Measurements from ENCODE around the gene PUM1. TPM values are rescaled to one million over a fixed set of nuclear protein-coding genes. Genes with fewer than 3 reads are reported as not detected.

Gene PUM1
- total and polyA plus RNA-seq, 4 donors, result 18.1 to 49.2 (median 30.2) TPM

GRCh38 chr1:30929135-30929889 lies 136.2 kb downstream of the PUM1 start:
- Histone ChIP-seq H3K27me3 (ENCODE audit: control insufficient read depth in 4 of 4, insufficient read depth in 4 of 4, low read length in 3 of 4) (no peaks in the 10 kb centered on the region), H3K36me3 (ENCODE audit: control insufficient read depth in 4 of 4, insufficient read depth in 3 of 4, low read depth in 1 of 4, low read length in 3 of 4) (peaks cover 0 to 16% (median 11%) of the 10 kb centered on the region in 4 donors)
- DNase-seq (ENCODE audit: low spot score), result no peak

GRCh38 chr1:30928789-30929134 lies 136.8 kb downstream of the PUM1 start:
- H3K36me3 ChIP-seq (ENCODE audit: control insufficient read depth in 4 of 4, insufficient read depth in 3 of 4, low read depth in 1 of 4, low read length in 3 of 4), result peaks cover 0 to 10% (median 9%) of the 10 kb centered on the region in 4 donors
- TF ChIP-seq YY1 (IDR thresholded peaks at IDR 0.05) (no peak), HNF4G (IDR thresholded peaks at IDR 0.05) (no peak), MAX (IDR thresholded peaks at IDR 0.05) (no peak), RAD21 (IDR thresholded peaks at IDR 0.05) (no peak), ATF3 (IDR thresholded peaks at IDR 0.05) (no peak), FOXA2 (IDR thresholded peaks at IDR 0.05) (no peak)
- H3K27ac ChIP-seq (ENCODE audit: low read depth in 1 of 2, low read length in 2 of 2), result no peak overlapping the region
- no peak for DNase-seq (ENCODE audit: low spot score)
- peaks cover 0 to 3% (median 0%) of the 10 kb centered on the region in 4 donors for H3K4me1 ChIP-seq (ENCODE audit: control insufficient read depth in 4 of 4, insufficient read depth in 4 of 4, low read length in 3 of 4)
- no peaks in the 10 kb centered on the region for H3K27me3 ChIP-seq (ENCODE audit: control insufficient read depth in 4 of 4, insufficient read depth in 4 of 4, low read length in 3 of 4)
- no peaks in the 10 kb centered on the region for H3K9me3 ChIP-seq (ENCODE audit: control insufficient read depth in 4 of 4, low read length in 3 of 4)
- WGBS, result 63% methylated on average over 2 of the region's 2 CpGs
- no peak overlapping the region for H3K9ac ChIP-seq (ENCODE audit: low read depth in 1 of 2, low read length in 2 of 2)
- no peak overlapping the region for H3K4me3 ChIP-seq (ENCODE audit: low read depth in 1 of 3, low read length in 3 of 3)

More at GRCh38 chr1:30929135-30929889, 136.2 kb downstream of the PUM1 start:
- H3K4me3 ChIP-seq (ENCODE audit: low read depth in 1 of 3, low read length in 3 of 3), result no peak overlapping the region
- WGBS, result 49% methylated on average over 6 of the region's 6 CpGs
- H3K4me1 ChIP-seq (ENCODE audit: control insufficient read depth in 4 of 4, insufficient read depth in 4 of 4, low read length in 3 of 4), result peaks cover 0 to 3% (median 0%) of the 10 kb centered on the region in 4 donors
- peak in 1 of 2 donors; percentile 48 for TF ChIP-seq HNF4A (conservative IDR thresholded peaks at IDR 0.05)
- TF ChIP-seq NR2F2 (IDR thresholded peaks at IDR 0.05), result peak; percentile 46
- peak; percentile 76 to 84 for TF ChIP-seq RAD21 (IDR thresholded peaks at IDR 0.05)
- no peak for TF ChIP-seq TAF1 (conservative IDR thresholded peaks at IDR 0.05)
- TF ChIP-seq CTCF (IDR thresholded peaks at IDR 0.05; ENCODE audit: low read depth, low read length, missing input control), result peak; percentile 57
- TF ChIP-seq RXRA (IDR thresholded peaks at IDR 0.05), result peak in 1 of 2 donors; percentile 64
- no peak for TF ChIP-seq FOXA2 (IDR thresholded peaks at IDR 0.05)
- TF ChIP-seq YY1 (IDR thresholded peaks at IDR 0.05), result no peak
- TF ChIP-seq REST (IDR thresholded peaks at IDR 0.05), result no peak
- no peak overlapping the region for H3K27ac ChIP-seq (ENCODE audit: low read depth in 1 of 2, low read length in 2 of 2)
- H3K9me3 ChIP-seq (ENCODE audit: control insufficient read depth in 4 of 4, low read length in 3 of 4), result no peaks in the 10 kb centered on the region
- H3K9ac ChIP-seq (ENCODE audit: low read depth in 1 of 2, low read length in 2 of 2), result no peak overlapping the region
